Loucy (cell line): ENCODE data around the gene POLR3A.

Source experiments
- EZH2phosphoT487 ChIP-seq: fragments of 200-600 bp; IDR thresholded peaks from 2 replicates; pipeline ENCODE4 v1.6.1; 2018; ENCODE audit warnings: antibody characterized with exemption, mild to moderate bottlenecking, moderate library complexity, borderline replicate concordance
- TF ChIP-seq, protein P1 (sequence below): fragments of 200-600 bp; sonication (generic); conservative IDR thresholded peaks from 2 replicates; pipeline ENCODE4 v1.5.1; 2014; ENCODE audit warnings: mild to moderate bottlenecking, antibody characterized with exemption, low read length

DNA sequence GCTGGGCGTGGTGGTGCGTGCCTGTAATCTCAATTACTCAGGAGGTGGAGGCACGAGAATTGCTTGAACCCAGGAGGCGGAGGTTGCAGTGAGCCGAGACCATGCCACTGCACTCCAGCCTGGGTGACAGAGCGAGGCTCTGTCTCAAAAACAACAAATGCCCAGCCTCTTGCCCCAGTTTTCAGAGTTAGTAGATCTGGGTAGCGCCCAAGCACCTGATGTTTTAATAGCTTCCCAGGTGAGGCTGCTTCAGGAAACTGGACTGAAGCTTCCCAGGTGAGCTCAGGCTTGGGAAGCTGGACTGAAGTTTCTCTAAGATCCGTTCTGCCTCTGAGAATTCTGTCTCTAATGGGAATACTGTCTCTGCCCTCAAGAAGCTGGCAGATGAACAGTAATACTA is 16.5 kb upstream of the POLR3A start:
- TF ChIP-seq, protein P1, sequence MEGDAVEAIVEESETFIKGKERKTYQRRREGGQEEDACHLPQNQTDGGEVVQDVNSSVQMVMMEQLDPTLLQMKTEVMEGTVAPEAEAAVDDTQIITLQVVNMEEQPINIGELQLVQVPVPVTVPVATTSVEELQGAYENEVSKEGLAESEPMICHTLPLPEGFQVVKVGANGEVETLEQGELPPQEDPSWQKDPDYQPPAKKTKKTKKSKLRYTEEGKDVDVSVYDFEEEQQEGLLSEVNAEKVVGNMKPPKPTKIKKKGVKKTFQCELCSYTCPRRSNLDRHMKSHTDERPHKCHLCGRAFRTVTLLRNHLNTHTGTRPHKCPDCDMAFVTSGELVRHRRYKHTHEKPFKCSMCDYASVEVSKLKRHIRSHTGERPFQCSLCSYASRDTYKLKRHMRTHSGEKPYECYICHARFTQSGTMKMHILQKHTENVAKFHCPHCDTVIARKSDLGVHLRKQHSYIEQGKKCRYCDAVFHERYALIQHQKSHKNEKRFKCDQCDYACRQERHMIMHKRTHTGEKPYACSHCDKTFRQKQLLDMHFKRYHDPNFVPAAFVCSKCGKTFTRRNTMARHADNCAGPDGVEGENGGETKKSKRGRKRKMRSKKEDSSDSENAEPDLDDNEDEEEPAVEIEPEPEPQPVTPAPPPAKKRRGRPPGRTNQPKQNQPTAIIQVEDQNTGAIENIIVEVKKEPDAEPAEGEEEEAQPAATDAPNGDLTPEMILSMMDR, result no peak
- TF ChIP-seq EZH2phosphoT487, result no peak
